Measurements from ENCODE around the gene SMAD9. TPM values are rescaled to one million over a fixed set of nuclear protein-coding genes. Genes with fewer than 3 reads are reported as not detected.

The SMAD9 gene
- total RNA-seq, 1 experiment from 2014 or later = 1.2 TPM

- Mint-ChIP-seq H3K36me3 (ENCODE audit: insufficient read depth, unreplicated experiment) (peaks cover 34% of the 10 kb centered on the region), H3K27me3 (ENCODE audit: insufficient read depth, unreplicated experiment) (no peaks in the 10 kb centered on the region), H3K27ac (ENCODE audit: unreplicated experiment) (no peak overlapping the region), H3K4me1 (ENCODE audit: low read depth, unreplicated experiment) (no peaks in the 10 kb centered on the region), H3K4me3 (ENCODE audit: unreplicated experiment) (no peak overlapping the region), H3K9me3 (ENCODE audit: unreplicated experiment) (no peaks in the 10 kb centered on the region)
- DNase-seq = no peak
- BruUV-seq (replicated peaks) = no TSS peak
- no peaks in the 10 kb centered on the region for H3K9me3 ChIP-seq
- CTCF ChIA-PET = no interaction called here
- intact Hi-C loops (cut with micrococcal nuclease; ENCODE audit: unreplicated experiment) = no loop called here
- no peak overlapping the region for H3K4me3 ChIP-seq (ENCODE audit: low read depth, low read length)
- no peak for TF ChIP-seq CTCF (IDR thresholded peaks at IDR 0.05; ENCODE audit: insufficient read depth in 1 of 2, low read depth in 1 of 2, low read length in 1 of 2, severe bottlenecking in 1 of 2, unreplicated experiment in 1 of 2)
- H3K27me3 ChIP-seq (replicated peaks; ENCODE audit: control insufficient read depth, insufficient read depth, low read length) = no peaks in the 10 kb centered on the region
- peaks cover 5% of the 10 kb centered on the region for H3K36me3 ChIP-seq (ENCODE audit: control insufficient read depth, insufficient read depth, low read length)
- POLR2A ChIA-PET = no interaction called here
- no peaks in the 10 kb centered on the region for H3K4me1 ChIP-seq
Measured at GRCh38 chr13:36959456-36960116, 39.5 kb upstream of the SMAD9 start.

DNA sequence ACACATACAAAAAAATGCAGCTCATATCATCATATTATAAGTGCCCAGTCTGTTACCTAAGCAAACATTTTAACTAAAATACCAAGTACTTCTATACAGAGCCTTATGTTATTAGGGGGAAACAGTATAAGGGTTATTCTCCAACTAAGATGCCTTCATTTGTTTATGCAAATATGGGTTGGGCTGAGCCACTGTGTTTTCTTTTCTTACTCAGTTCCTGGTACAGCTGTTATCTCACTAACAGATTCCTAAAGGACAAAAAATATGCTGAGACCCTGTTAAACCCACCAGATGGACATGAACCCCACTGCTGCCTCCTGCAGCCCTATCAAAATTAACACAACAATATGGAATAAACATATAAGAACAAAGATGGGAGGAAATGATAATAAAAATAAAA lies 34.5 kb upstream of the SMAD9 start:
- TF ChIP-seq CTCF (IDR thresholded peaks at IDR 0.05; ENCODE audit: insufficient read depth in 1 of 2, low read depth in 1 of 2, low read length in 1 of 2, severe bottlenecking in 1 of 2, unreplicated experiment in 1 of 2) = no peak
- H3K9me3 Mint-ChIP-seq (ENCODE audit: unreplicated experiment) = no peaks in the 10 kb centered on the region
- BruUV-seq (replicated peaks) = no TSS peak
- H3K4me3 Mint-ChIP-seq (ENCODE audit: unreplicated experiment) = no peak overlapping the region
- Histone ChIP-seq H3K4me3 (ENCODE audit: low read depth, low read length) (no peak overlapping the region), H3K36me3 (ENCODE audit: control insufficient read depth, insufficient read depth, low read length) (peaks cover 1% of the 10 kb centered on the region), H3K9me3 (no peaks in the 10 kb centered on the region), H3K27me3 (replicated peaks; ENCODE audit: control insufficient read depth, insufficient read depth, low read length) (no peaks in the 10 kb centered on the region), H3K4me1 (no peaks in the 10 kb centered on the region)
- H3K36me3 Mint-ChIP-seq (ENCODE audit: insufficient read depth, unreplicated experiment) = peaks cover 37% of the 10 kb centered on the region
- no peaks in the 10 kb centered on the region for H3K4me1 Mint-ChIP-seq (ENCODE audit: low read depth, unreplicated experiment)
- H3K27ac Mint-ChIP-seq (ENCODE audit: unreplicated experiment) = no peak overlapping the region
- DNase-seq = no peak
- intact Hi-C loops (cut with micrococcal nuclease; ENCODE audit: unreplicated experiment) = no loop called here
- ChIA-PET POLR2A (no interaction called here), CTCF (no interaction called here)
- H3K27me3 Mint-ChIP-seq (ENCODE audit: insufficient read depth, unreplicated experiment) = no peaks in the 10 kb centered on the region

GRCh38 chr13:36950920-36951319 lies 30.9 kb upstream of the SMAD9 start:
- intact Hi-C loops (cut with micrococcal nuclease; ENCODE audit: unreplicated experiment) = no loop called here
- Histone ChIP-seq H3K9me3 (no peaks in the 10 kb centered on the region), H3K4me3 (ENCODE audit: low read depth, low read length) (no peak overlapping the region), H3K36me3 (ENCODE audit: control insufficient read depth, insufficient read depth, low read length) (peaks cover 1% of the 10 kb centered on the region; the same call in 1 of the 2 replicates), H3K27me3 (replicated peaks; ENCODE audit: control insufficient read depth, insufficient read depth, low read length) (no peaks in the 10 kb centered on the region), H3K4me1 (no peaks in the 10 kb centered on the region)
- peaks cover 47% of the 10 kb centered on the region for H3K36me3 Mint-ChIP-seq (ENCODE audit: insufficient read depth, unreplicated experiment)
- BruUV-seq (replicated peaks) = no TSS peak
- no peak for TF ChIP-seq CTCF (IDR thresholded peaks at IDR 0.05; ENCODE audit: insufficient read depth in 1 of 2, low read depth in 1 of 2, low read length in 1 of 2, severe bottlenecking in 1 of 2, unreplicated experiment in 1 of 2)
- no peak overlapping the region for H3K27ac Mint-ChIP-seq (ENCODE audit: unreplicated experiment)
- no peak overlapping the region for H3K4me3 Mint-ChIP-seq (ENCODE audit: unreplicated experiment)
- CTCF ChIA-PET = no interaction called here
- H3K27me3 Mint-ChIP-seq (ENCODE audit: insufficient read depth, unreplicated experiment) = no peaks in the 10 kb centered on the region
- H3K4me1 Mint-ChIP-seq (ENCODE audit: low read depth, unreplicated experiment) = no peaks in the 10 kb centered on the region
- H3K9me3 Mint-ChIP-seq (ENCODE audit: unreplicated experiment) = no peaks in the 10 kb centered on the region
- DNase-seq = no peak
- POLR2A ChIA-PET = no interaction called here

Measured in Caco-2 (cell line).